ENCODE data around the gene CCDC144A.
A peak's percentile ranks its signal among the peaks of the same experiment; 100 is the strongest.
"Not testable (repeated sequence)": the region's sequence is repeated elsewhere in the genome, so short reads cannot be mapped to it uniquely, and the experiment has no call there.

CCDC144A gene

DNA sequence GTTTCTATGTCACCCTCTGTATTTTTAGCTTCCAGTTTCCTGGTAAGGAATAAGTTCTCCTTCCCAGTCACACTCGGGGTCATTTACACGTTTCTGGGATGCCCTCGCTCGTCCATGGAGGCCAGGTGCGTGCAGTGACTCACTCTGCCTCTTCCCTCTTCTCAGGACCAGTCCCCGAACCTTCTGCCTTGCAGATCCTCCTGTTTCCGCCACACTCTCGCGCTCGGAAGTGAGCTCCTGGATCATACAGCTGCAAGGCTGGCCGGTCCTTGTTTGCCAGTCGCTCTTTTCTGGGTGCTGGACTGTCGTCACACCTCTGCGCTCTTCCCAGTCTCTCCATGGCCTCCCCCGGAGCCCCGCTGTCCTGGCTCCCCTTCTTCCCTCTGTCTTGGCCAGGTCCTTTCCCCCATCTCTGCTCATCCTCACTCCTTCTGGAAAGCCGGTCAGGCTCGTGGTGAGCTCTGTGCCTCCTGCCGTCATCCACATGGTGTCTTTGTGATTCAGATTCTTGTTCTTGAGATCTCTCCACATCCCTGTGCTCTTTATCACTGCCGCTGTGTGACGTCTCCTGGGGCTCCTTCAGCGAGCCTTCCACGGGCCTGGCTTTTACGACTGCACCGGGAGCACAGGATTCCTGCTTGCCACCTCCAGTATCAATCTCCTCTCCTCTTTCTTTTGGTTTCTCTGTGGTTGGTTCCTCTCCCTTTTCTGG, 55.6 kb downstream of the CCDC144A start:
- peak overlapping the region; percentile 25 for H3K4me2 ChIP-seq (ENCODE audit: low read length)
- H3K36me3 ChIP-seq (ENCODE audit: control insufficient read depth, insufficient read depth, low read length); H3K9ac ChIP-seq (ENCODE audit: low read length); H4K8ac ChIP-seq (ENCODE audit: low read depth, low read length); H2BK5ac ChIP-seq (ENCODE audit: low read length); H4K5ac ChIP-seq (ENCODE audit: low read length); H3K27me3 ChIP-seq (ENCODE audit: insufficient read depth, low read length, poor library complexity); H2BK15ac ChIP-seq (replicated peaks; ENCODE audit: low read depth); H3K4ac ChIP-seq (ENCODE audit: low read depth, low read length); H2BK120ac ChIP-seq (ENCODE audit: low read depth, low read length); H3K79me2 ChIP-seq (ENCODE audit: control insufficient read depth, insufficient read depth, low read length); H3K4me3 ChIP-seq (ENCODE audit: low read length); H3K79me1 ChIP-seq (ENCODE audit: low read length); H3K23ac ChIP-seq (ENCODE audit: low read length); H3K4me1 ChIP-seq (ENCODE audit: control insufficient read depth, low read depth, low read length); H3K18ac ChIP-seq (ENCODE audit: low read length); H2AK5ac ChIP-seq (ENCODE audit: low read length); H3K27ac ChIP-seq (ENCODE audit: low read depth, low read length): not testable (repeated sequence)
- no CpG with 5 or more reads among the region's 25 CpGs for WGBS (ENCODE audit: extremely low coverage, insufficient coverage, low lambda C conversion rate)
- peak overlapping the region; percentile 49 for H3K56ac ChIP-seq (ENCODE audit: low read length)
- peak; percentile 69 for DNase-seq

DNA sequence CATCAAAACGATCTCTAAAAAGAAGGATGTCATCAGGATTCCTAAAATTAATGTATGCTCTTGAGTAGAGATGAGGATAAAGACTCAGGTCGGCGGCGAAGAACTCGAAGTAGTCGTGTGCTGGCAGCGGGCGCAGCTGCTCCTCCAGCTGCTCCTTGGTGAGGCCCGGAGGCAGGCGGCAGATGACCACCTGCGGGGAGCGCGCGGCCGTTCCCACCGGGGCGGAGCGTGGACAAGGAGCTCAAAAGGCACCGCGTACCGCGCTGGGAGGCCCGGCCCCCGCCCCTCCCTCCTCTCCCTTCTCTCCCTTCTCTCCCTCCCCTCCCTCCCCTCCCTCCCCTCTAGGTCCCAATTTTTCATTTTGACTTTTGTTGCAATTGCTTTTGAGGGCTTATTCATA, 56.5 kb downstream of the CCDC144A start:
- H3K27me3 ChIP-seq (ENCODE audit: insufficient read depth, low read length, poor library complexity); H3K18ac ChIP-seq (ENCODE audit: low read length); H2BK120ac ChIP-seq (ENCODE audit: low read depth, low read length); H2BK5ac ChIP-seq (ENCODE audit: low read length); H4K5ac ChIP-seq (ENCODE audit: low read length); H3K4me2 ChIP-seq (ENCODE audit: low read length); H4K8ac ChIP-seq (ENCODE audit: low read depth, low read length); H2BK15ac ChIP-seq (replicated peaks; ENCODE audit: low read depth); H3K4me3 ChIP-seq (ENCODE audit: low read length); H3K79me2 ChIP-seq (ENCODE audit: control insufficient read depth, insufficient read depth, low read length); H3K4me1 ChIP-seq (ENCODE audit: control insufficient read depth, low read depth, low read length); H3K79me1 ChIP-seq (ENCODE audit: low read length); H3K56ac ChIP-seq (ENCODE audit: low read length); H3K9ac ChIP-seq (ENCODE audit: low read length); H2AK5ac ChIP-seq (ENCODE audit: low read length); H3K27ac ChIP-seq (ENCODE audit: low read depth, low read length); H3K36me3 ChIP-seq (ENCODE audit: control insufficient read depth, insufficient read depth, low read length); H3K4ac ChIP-seq (ENCODE audit: low read depth, low read length); H3K23ac ChIP-seq (ENCODE audit: low read length): not testable (repeated sequence)
- DNase-seq, result peak; percentile 2
- WGBS (ENCODE audit: extremely low coverage, insufficient coverage, low lambda C conversion rate), result no CpG with 5 or more reads among the region's 24 CpGs

DNA sequence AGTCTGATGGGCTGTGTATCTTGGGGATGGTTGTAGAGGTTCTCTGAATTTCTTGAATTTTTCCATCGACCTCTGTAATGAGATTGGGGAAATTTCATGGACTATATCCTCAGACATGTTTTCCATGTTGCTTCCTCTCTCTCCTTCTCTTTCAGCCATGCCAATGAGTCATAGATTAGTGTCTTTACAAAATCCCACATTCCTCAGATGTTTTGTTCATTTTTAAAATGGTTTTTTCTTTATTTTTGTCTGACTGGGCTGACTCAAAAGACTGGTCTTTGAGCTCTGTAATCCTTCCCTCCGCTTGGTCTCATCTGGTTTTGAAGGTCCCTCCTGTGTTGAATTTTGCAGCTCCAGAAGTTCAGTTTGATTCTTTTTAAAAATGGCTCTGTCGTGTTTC, 60.5 kb downstream of the CCDC144A start:
- not testable (repeated sequence) for H3K56ac ChIP-seq (ENCODE audit: low read length); H2AK5ac ChIP-seq (ENCODE audit: low read length); H2BK120ac ChIP-seq (ENCODE audit: low read depth, low read length); H3K27me3 ChIP-seq (ENCODE audit: insufficient read depth, low read length, poor library complexity); H3K79me2 ChIP-seq (ENCODE audit: control insufficient read depth, insufficient read depth, low read length); H3K4me3 ChIP-seq (ENCODE audit: low read length); H3K4me2 ChIP-seq (ENCODE audit: low read length); H3K18ac ChIP-seq (ENCODE audit: low read length); H3K23ac ChIP-seq (ENCODE audit: low read length); H3K4me1 ChIP-seq (ENCODE audit: control insufficient read depth, low read depth, low read length); H4K5ac ChIP-seq (ENCODE audit: low read length); H3K27ac ChIP-seq (ENCODE audit: low read depth, low read length); H3K4ac ChIP-seq (ENCODE audit: low read depth, low read length); H3K79me1 ChIP-seq (ENCODE audit: low read length); H3K9ac ChIP-seq (ENCODE audit: low read length); H2BK15ac ChIP-seq (replicated peaks; ENCODE audit: low read depth); H4K8ac ChIP-seq (ENCODE audit: low read depth, low read length); H2BK5ac ChIP-seq (ENCODE audit: low read length); H3K36me3 ChIP-seq (ENCODE audit: control insufficient read depth, insufficient read depth, low read length); DNase-seq
- WGBS (ENCODE audit: extremely low coverage, insufficient coverage, low lambda C conversion rate), result no CpG with 5 or more reads among the region's 3 CpGs

DNA sequence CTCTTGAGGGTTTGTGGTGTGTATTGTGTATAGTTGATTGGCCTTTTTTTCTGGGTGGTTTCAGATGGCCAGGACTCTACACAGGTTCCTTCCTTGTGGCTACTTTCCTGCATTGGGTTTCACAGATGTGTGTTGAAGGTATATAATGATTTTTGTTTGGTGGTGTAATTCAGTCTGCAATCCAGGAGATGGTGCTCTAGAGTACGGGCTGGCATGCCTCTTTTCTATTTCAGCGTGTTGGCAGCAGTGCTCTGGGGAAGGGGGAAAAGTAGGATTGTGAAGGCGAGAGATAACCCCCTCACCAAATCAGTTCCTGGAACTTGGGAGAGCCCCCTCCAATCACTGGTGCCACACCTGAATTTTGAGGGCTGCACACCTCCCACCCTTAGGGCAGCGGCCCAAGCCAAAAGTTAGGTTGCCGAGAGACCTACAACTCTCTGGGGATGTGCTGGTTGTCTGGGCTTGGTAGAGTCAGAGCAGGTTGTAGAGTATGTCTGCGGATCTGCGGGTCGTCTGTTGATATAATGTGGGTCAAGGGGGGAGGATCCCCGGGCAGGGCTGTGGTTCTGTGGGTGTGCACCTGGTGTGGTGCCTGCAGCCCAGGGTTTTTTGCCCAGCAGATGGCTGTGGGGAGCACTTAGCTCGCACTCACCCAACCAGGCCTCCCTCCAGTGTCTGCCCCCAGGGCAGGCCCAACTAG, 61.3 kb downstream of the CCDC144A start:
- not testable (repeated sequence) for H3K4me2 ChIP-seq (ENCODE audit: low read length); H3K27ac ChIP-seq (ENCODE audit: low read depth, low read length); H2AK5ac ChIP-seq (ENCODE audit: low read length); H3K79me1 ChIP-seq (ENCODE audit: low read length); H3K23ac ChIP-seq (ENCODE audit: low read length); H3K56ac ChIP-seq (ENCODE audit: low read length); H3K4me1 ChIP-seq (ENCODE audit: control insufficient read depth, low read depth, low read length); H3K79me2 ChIP-seq (ENCODE audit: control insufficient read depth, insufficient read depth, low read length); H2BK120ac ChIP-seq (ENCODE audit: low read depth, low read length); H4K5ac ChIP-seq (ENCODE audit: low read length); H3K4ac ChIP-seq (ENCODE audit: low read depth, low read length); H3K18ac ChIP-seq (ENCODE audit: low read length); H2BK5ac ChIP-seq (ENCODE audit: low read length); H3K36me3 ChIP-seq (ENCODE audit: control insufficient read depth, insufficient read depth, low read length); H4K8ac ChIP-seq (ENCODE audit: low read depth, low read length); H3K27me3 ChIP-seq (ENCODE audit: insufficient read depth, low read length, poor library complexity); H3K4me3 ChIP-seq (ENCODE audit: low read length); H3K9ac ChIP-seq (ENCODE audit: low read length); H2BK15ac ChIP-seq (replicated peaks; ENCODE audit: low read depth)
- WGBS (ENCODE audit: extremely low coverage, insufficient coverage, low lambda C conversion rate), result no CpG with 5 or more reads among the region's 10 CpGs
- peak; percentile 52 for DNase-seq

DNA sequence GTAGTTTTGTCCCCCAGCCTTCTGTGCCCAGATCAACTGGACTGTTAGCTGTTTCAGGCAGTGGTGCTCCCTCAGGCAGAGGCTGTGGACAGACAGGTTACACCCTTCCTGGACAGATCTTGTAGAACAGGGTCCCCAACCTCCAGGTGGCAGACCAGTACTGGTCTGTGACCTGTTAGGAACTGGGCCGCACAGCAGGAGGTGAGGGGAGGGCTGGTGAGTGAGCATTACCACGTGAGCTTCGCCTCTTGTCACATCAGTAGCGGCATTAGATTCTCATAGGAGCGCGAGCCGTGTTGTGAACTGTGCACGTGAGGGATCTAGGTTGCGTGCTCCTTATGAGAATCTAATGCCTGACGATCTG, 61.9 kb downstream of the CCDC144A start:
- H2BK5ac ChIP-seq (ENCODE audit: low read length); H2BK120ac ChIP-seq (ENCODE audit: low read depth, low read length); H3K4me3 ChIP-seq (ENCODE audit: low read length); H3K56ac ChIP-seq (ENCODE audit: low read length); H2BK15ac ChIP-seq (replicated peaks; ENCODE audit: low read depth); H3K79me2 ChIP-seq (ENCODE audit: control insufficient read depth, insufficient read depth, low read length); H3K9ac ChIP-seq (ENCODE audit: low read length); H3K4me1 ChIP-seq (ENCODE audit: control insufficient read depth, low read depth, low read length); H3K23ac ChIP-seq (ENCODE audit: low read length); H2AK5ac ChIP-seq (ENCODE audit: low read length); H3K4ac ChIP-seq (ENCODE audit: low read depth, low read length); H3K79me1 ChIP-seq (ENCODE audit: low read length); H3K27ac ChIP-seq (ENCODE audit: low read depth, low read length); H4K5ac ChIP-seq (ENCODE audit: low read length); H3K4me2 ChIP-seq (ENCODE audit: low read length); H3K18ac ChIP-seq (ENCODE audit: low read length); H3K36me3 ChIP-seq (ENCODE audit: control insufficient read depth, insufficient read depth, low read length); H3K27me3 ChIP-seq (ENCODE audit: insufficient read depth, low read length, poor library complexity); H4K8ac ChIP-seq (ENCODE audit: low read depth, low read length): not testable (repeated sequence)
- WGBS (ENCODE audit: extremely low coverage, insufficient coverage, low lambda C conversion rate), result no CpG with 5 or more reads among the region's 10 CpGs
- DNase-seq, result peak; percentile 7

DNA sequence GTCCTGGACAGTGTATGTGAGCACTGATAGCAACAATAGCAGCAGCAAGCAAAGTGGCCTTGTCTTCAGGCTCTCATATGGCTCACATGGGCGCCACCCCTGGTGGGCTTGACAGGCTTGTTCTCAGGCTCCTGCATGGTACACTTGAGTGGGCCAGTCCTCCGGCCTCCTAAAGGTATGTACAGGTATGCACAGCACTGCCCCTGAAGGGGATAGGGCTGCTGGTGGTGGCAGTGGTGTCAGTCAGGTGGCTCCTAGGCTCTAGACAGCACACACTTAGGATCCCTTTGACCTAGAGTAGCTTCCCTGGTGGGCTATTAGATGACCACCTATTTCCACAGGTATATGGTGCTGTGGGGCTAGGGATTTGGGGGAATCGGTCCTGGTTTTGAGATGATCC, 67.5 kb downstream of the CCDC144A start:
- not testable (repeated sequence) for H3K36me3 ChIP-seq (ENCODE audit: control insufficient read depth, insufficient read depth, low read length); H2BK120ac ChIP-seq (ENCODE audit: low read depth, low read length); H2AK5ac ChIP-seq (ENCODE audit: low read length)

More for the DNA sequence above, 67.5 kb downstream of the CCDC144A start:
- H3K4me3 ChIP-seq (ENCODE audit: low read length); H2BK5ac ChIP-seq (ENCODE audit: low read length); H3K79me2 ChIP-seq (ENCODE audit: control insufficient read depth, insufficient read depth, low read length); H3K79me1 ChIP-seq (ENCODE audit: low read length); H4K8ac ChIP-seq (ENCODE audit: low read depth, low read length); DNase-seq; H3K4me2 ChIP-seq (ENCODE audit: low read length); H3K56ac ChIP-seq (ENCODE audit: low read length); H2BK15ac ChIP-seq (replicated peaks; ENCODE audit: low read depth); H3K23ac ChIP-seq (ENCODE audit: low read length); H4K5ac ChIP-seq (ENCODE audit: low read length); H3K27me3 ChIP-seq (ENCODE audit: insufficient read depth, low read length, poor library complexity); H3K27ac ChIP-seq (ENCODE audit: low read depth, low read length); H3K4me1 ChIP-seq (ENCODE audit: control insufficient read depth, low read depth, low read length); H3K4ac ChIP-seq (ENCODE audit: low read depth, low read length); H3K18ac ChIP-seq (ENCODE audit: low read length); H3K9ac ChIP-seq (ENCODE audit: low read length): not testable (repeated sequence)
- WGBS (ENCODE audit: extremely low coverage, insufficient coverage, low lambda C conversion rate), result no CpG with 5 or more reads among the region's 3 CpGs
